SK-N-SH (cell line): ENCODE measurements around the gene SORCS3. TPM values are rescaled to one million over a fixed set of nuclear protein-coding genes. Genes with fewer than 3 reads are reported as not detected.

Experiments used
- CTCF ChIA-PET: fragments of 300-600, 350-600 bp; formaldehyde crosslinking; extraction: SDS; loops from one replicate; lab custom pipeline; 2021; lab: Yijun Ruan, JAX
- POLR2A ChIA-PET: fragments of 350-600 bp; sonication (Branson Sonifier 250); formaldehyde crosslinking; extraction: SDS; loops from one replicate; lab custom pipeline; 2020; ENCODE audit warnings: antibody characterized with exemption, inconsistent platforms; lab: Yijun Ruan, JAX
- DNase-seq: peaks from one replicate; pipeline ENCODE4 v3.0.0; 2012
- H2AFZ ChIP-seq: fragments of 200-600 bp; sonication (generic); 2 replicates; pipeline ENCODE4 v1.8.1; 2016; ENCODE audit warnings: antibody characterized with exemption, mild to moderate bottlenecking, low read depth
- H3F3A ChIP-seq: fragments of 200-600 bp; sonication (generic); replicated peaks from 2 replicates; pipeline ENCODE3; 2016; ENCODE audit warnings: antibody characterized with exemption, mild to moderate bottlenecking; ENCODE audit not compliant: insufficient read depth
- H3K27ac ChIP-seq, 2 experiments: fragments of 200-500 bp in 1 of 2; fragments of 200-600 bp in 1 of 2; sonication (Bioruptor generic) in 1 of 2; sonication (generic), shearing (Covaris generic) in 1 of 2; 2 replicates each; pipeline versions ENCODE4 v1.5.1 to v1.6.1; 2014 to 2016; ENCODE audit warnings: low read depth in 2 of 2, inconsistent platforms in 1 of 2, low read length in 1 of 2, mild to moderate bottlenecking in 1 of 2, mixed read lengths in 1 of 2
- H3K27me3 ChIP-seq: fragments of 200-600 bp; sonication (generic), shearing (Covaris generic); 2 replicates; pipeline ENCODE4 v1.6.1; 2016; ENCODE audit warnings: mixed run types; ENCODE audit not compliant: insufficient read depth
- H3K36me3 ChIP-seq, 2 experiments: fragments of 200-500 bp in 1 of 2; fragments of 200-600 bp in 1 of 2; sonication (Bioruptor generic) in 1 of 2; sonication (generic) in 1 of 2; replicated peaks in 1 of 2; 2 replicates each; pipeline versions ENCODE3 to v1.5.1; 2014 to 2016; ENCODE audit warnings: low read length in 1 of 2, mild to moderate bottlenecking in 1 of 2; ENCODE audit not compliant: insufficient read depth in 2 of 2, control insufficient read depth in 1 of 2
- H3K4me1 ChIP-seq, 2 experiments: fragments of 200-500 bp in 1 of 2; fragments of 200-600 bp in 1 of 2; sonication (Bioruptor generic) in 1 of 2; sonication (generic), shearing (Covaris generic) in 1 of 2; 2 replicates each; pipeline versions ENCODE4 v1.5.1 to v1.6.1; 2014 to 2016; ENCODE audit warnings: low read depth in 1 of 2, low read length in 1 of 2, mixed run types in 1 of 2; ENCODE audit not compliant: insufficient read depth in 2 of 2, control insufficient read depth in 1 of 2
- H3K4me2 ChIP-seq: fragments of 200-600 bp; sonication (generic), shearing (Covaris generic); 2 replicates; pipeline ENCODE4 v1.6.1; 2017; ENCODE audit warnings: mixed run types
- H3K4me3 ChIP-seq, 2 experiments: fragments of 200-500 bp in 1 of 2; fragments of 200-600 bp in 1 of 2; sonication (Bioruptor generic) in 1 of 2; sonication (generic), shearing (Covaris generic) in 1 of 2; 2 replicates each; pipeline versions ENCODE4 v1.5.1 to v1.8.1; 2014 to 2016; ENCODE audit warnings: low read depth in 2 of 2, inconsistent platforms in 1 of 2, low read length in 1 of 2, mild to moderate bottlenecking in 1 of 2, mixed read lengths in 1 of 2, moderate library complexity in 1 of 2
- H3K79me2 ChIP-seq: fragments of 200-600 bp; sonication (generic); 2 replicates; pipeline ENCODE4 v1.8.1; 2017; ENCODE audit warnings: mild to moderate bottlenecking; ENCODE audit not compliant: insufficient read depth
- H3K9ac ChIP-seq: fragments of 200-600 bp; sonication (generic); 2 replicates; pipeline ENCODE4 v1.6.1; 2017; ENCODE audit warnings: mixed run types
- H3K9me2 ChIP-seq: fragments of 200-600 bp; sonication (generic); 2 replicates; pipeline ENCODE4 v1.6.1; 2017; ENCODE audit warnings: mixed run types
- H3K9me3 ChIP-seq: fragments of 200-600 bp; sonication (generic); 2 replicates; pipeline ENCODE4 v1.6.1; 2017; ENCODE audit warnings: mixed run types, mild to moderate bottlenecking, moderate library complexity
- H4K20me1 ChIP-seq: fragments of 200-600 bp; sonication (generic); 2 replicates; pipeline ENCODE4 v1.6.1; 2017; ENCODE audit warnings: mild to moderate bottlenecking, mixed run types; ENCODE audit not compliant: insufficient read depth
- CHD2 ChIP-seq: fragments of 150-350 bp; IDR thresholded peaks from 2 replicates; pipeline ENCODE4 v1.6.1; 2018; ENCODE audit warnings: low read length; ENCODE audit not compliant: partially characterized antibody
- CTCF ChIP-seq: fragments of 200-600 bp; sonication (generic); IDR thresholded peaks from 2 replicates; pipeline ENCODE4 v1.6.1; 2017; ENCODE audit warnings: antibody characterized with exemption, mild to moderate bottlenecking, moderate library complexity
- ELF1 ChIP-seq: IDR thresholded peaks from 2 replicates; pipeline ENCODE4 v1.4.0; 2012
- EP300 ChIP-seq, 2 experiments: IDR thresholded peaks; 2 replicates each; pipeline versions ENCODE4 v1.4.0 to v1.6.1; 2012; ENCODE audit warnings: borderline replicate concordance in 1 of 2, low read depth in 1 of 2, low read length in 1 of 2
- EZH2phosphoT487 ChIP-seq: fragments of 200-600 bp; sonication (generic); IDR thresholded peaks from 2 replicates; pipeline ENCODE4 v1.6.1; 2017; ENCODE audit warnings: low read depth, mixed run types, mild to moderate bottlenecking, antibody characterized with exemption, moderate library complexity, borderline replicate concordance
- FOSL2 ChIP-seq: IDR thresholded peaks from 2 replicates; pipeline ENCODE4 v1.4.0; 2012; ENCODE audit warnings: low read depth, mild to moderate bottlenecking, moderate library complexity, borderline replicate concordance
- GABPA ChIP-seq: IDR thresholded peaks from 2 replicates; pipeline ENCODE4 v1.4.0; 2012; ENCODE audit warnings: low read depth, mild to moderate bottlenecking
- GATA2 ChIP-seq: sonication (generic); formaldehyde crosslinking; IDR thresholded peaks from 2 replicates; pipeline ENCODE4 v1.5.0; 2020; ENCODE audit warnings: mild to moderate bottlenecking, missing genetic modification reagents
- JUND ChIP-seq: IDR thresholded peaks from 2 replicates; pipeline ENCODE4 v1.4.0; 2012
- MEF2A ChIP-seq: IDR thresholded peaks from 2 replicates; pipeline ENCODE4 v1.4.0; 2012; ENCODE audit warnings: low read depth, borderline replicate concordance
- NFIC ChIP-seq: IDR thresholded peaks from 2 replicates; pipeline ENCODE4 v1.4.0; 2012; ENCODE audit warnings: borderline replicate concordance
- RAD21 ChIP-seq: IDR thresholded peaks from 2 replicates; pipeline ENCODE4 v1.6.1; 2012; ENCODE audit warnings: mild to moderate bottlenecking, low read length
- SIN3A ChIP-seq: IDR thresholded peaks from 2 replicates; pipeline ENCODE4 v1.6.1; 2012; ENCODE audit warnings: low read depth, mild to moderate bottlenecking, low read length, moderate library complexity, borderline replicate concordance
- SMC3 ChIP-seq: IDR thresholded peaks from 2 replicates; pipeline ENCODE4 v1.6.1; 2012; ENCODE audit warnings: low read depth, low read length, improper control_type of control experiment
- TEAD4 ChIP-seq: IDR thresholded peaks from 2 replicates; pipeline ENCODE4 v1.4.0; 2012; ENCODE audit warnings: mild to moderate bottlenecking, borderline replicate concordance; ENCODE audit not compliant: insufficient read depth
- USF2 ChIP-seq: fragments of 150-350 bp; IDR thresholded peaks from 2 replicates; pipeline ENCODE4 v1.6.1; 2017; ENCODE audit warnings: antibody characterized with exemption, low read length, low read depth, borderline replicate concordance
- YY1 ChIP-seq: IDR thresholded peaks from 2 replicates; pipeline ENCODE4 v1.4.0; 2012; ENCODE audit warnings: low read depth, mild to moderate bottlenecking
- WGBS: methylation state at CpG from one replicate; pipeline ENCODE4 v1.1.6; 2017; ENCODE audit warnings: low lambda C conversion rate; 5-methylcytosine and 5-hydroxymethylcytosine counted together
- polyA plus RNA-seq, 3 experiments: library from polyadenylated mRNA; depleted of rRNA; stranded (reverse); fragments of >200 nt; gene quantifications; 2 replicates each; pipeline ENCODE4 v1.2.3, GENCODE V29; 2012
- TF ChIP-seq, protein P1 (sequence below): IDR thresholded peaks from 2 replicates; pipeline ENCODE4 v1.4.0; 2012; ENCODE audit warnings: low read depth, borderline replicate concordance

SORCS3 gene
- polyA plus RNA-seq, 1 of the 3 experiments (the other 2 are of a cell fraction): not detected

- H3F3A ChIP-seq: no peaks in the 10 kb centered on the region
- DNase-seq: no peak
These were observed 42.5 kb downstream of the SORCS3 start for GRCh38 chr10:104683567-104683966.

DNA sequence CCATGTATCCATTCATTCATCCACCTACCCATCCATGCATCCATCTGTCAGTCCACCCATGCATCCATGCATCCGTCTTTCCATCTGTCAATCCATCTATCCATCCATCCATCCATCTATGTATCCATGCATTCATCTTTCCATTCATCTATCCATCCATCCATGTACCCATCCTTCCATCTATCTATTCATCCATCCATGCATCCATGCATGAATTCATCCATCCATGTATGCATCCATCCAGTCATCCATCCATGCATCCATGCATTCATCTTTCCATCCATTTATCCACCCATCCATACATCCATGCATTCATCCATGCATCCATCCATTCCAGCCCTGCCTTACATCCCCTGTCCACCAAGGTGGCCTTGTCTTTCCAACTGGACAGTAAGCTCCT, 45.7 kb downstream of the SORCS3 start:
- TF ChIP-seq NFIC (no peak), ELF1 (no peak), USF2 (no peak), SMC3 (no peak), MEF2A (no peak), EP300 (IDR thresholded peaks at IDR 0.05; ENCODE audit: borderline replicate concordance in 1 of 2, low read depth in 1 of 2, low read length in 1 of 2) (no peak), CHD2 (no peak), FOSL2 (no peak), JUND (no peak), RAD21 (no peak), TEAD4 (no peak), YY1 (no peak), GATA2 (no peak), EZH2phosphoT487 (no peak), SIN3A (no peak), GABPA (no peak)
- TF ChIP-seq, protein P1, sequence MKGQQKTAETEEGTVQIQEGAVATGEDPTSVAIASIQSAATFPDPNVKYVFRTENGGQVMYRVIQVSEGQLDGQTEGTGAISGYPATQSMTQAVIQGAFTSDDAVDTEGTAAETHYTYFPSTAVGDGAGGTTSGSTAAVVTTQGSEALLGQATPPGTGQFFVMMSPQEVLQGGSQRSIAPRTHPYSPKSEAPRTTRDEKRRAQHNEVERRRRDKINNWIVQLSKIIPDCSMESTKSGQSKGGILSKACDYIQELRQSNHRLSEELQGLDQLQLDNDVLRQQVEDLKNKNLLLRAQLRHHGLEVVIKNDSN: no peak
- Histone ChIP-seq H3K36me3 (no peaks in the 10 kb centered on the region), H3F3A (no peaks in the 10 kb centered on the region), H4K20me1 (no peaks in the 10 kb centered on the region), H3K9me2 (no peaks in the 10 kb centered on the region), H3K4me3 (no peak overlapping the region), H2AFZ (no peak overlapping the region), H3K4me2 (no peak overlapping the region), H3K27ac (no peak overlapping the region), H3K9ac (no peak overlapping the region), H3K79me2 (no peaks in the 10 kb centered on the region), H3K27me3 (no peaks in the 10 kb centered on the region), H3K4me1 (no peaks in the 10 kb centered on the region; a peak in 1 of 4 replicates), H3K9me3 (no peaks in the 10 kb centered on the region)
- DNase-seq: no peak
- 2% methylated on average over 1 of the region's 1 CpG for WGBS
- POLR2A ChIA-PET: no interaction called here
- CTCF ChIA-PET: no interaction called here

More at GRCh38 chr10:104683567-104683966, 42.5 kb downstream of the SORCS3 start:
- Histone ChIP-seq H3K27ac (no peak overlapping the region), H3K4me2 (no peak overlapping the region), H3K4me3 (no peak overlapping the region), H3K9me3 (no peaks in the 10 kb centered on the region), H3K9ac (no peak overlapping the region), H3K9me2 (no peaks in the 10 kb centered on the region), H4K20me1 (no peaks in the 10 kb centered on the region), H3K27me3 (no peaks in the 10 kb centered on the region), H3K4me1 (peaks cover 0 to 3% of the 10 kb centered on the region in 2 experiments; a peak in 1 of 4 replicates), H2AFZ (no peak overlapping the region), H3K36me3 (no peaks in the 10 kb centered on the region), H3K79me2 (no peaks in the 10 kb centered on the region)
- no peak for TF ChIP-seq CTCF
- no peak for TF ChIP-seq USF2
- POLR2A ChIA-PET: no interaction called here
- CTCF ChIA-PET: interaction anchor here (1.2 to 1.6 kb wide), 2 partner anchors 10 to 47 kb away, joined by 3 read pairs; no protein-coding TSS in a partner anchor
- WGBS: 10% methylated on average over 1 of the region's 1 CpG
